Breast epithelium (tissue), 4 donors: Measurements from ENCODE around the gene TCOF1. TPM values are rescaled to one million over a fixed set of nuclear protein-coding genes. Genes with fewer than 3 reads are reported as not detected.

Experiments
- DNase-seq, 2 donors: peaks; one replicate each; pipeline ENCODE4 v3.0.0-alpha.2; 2019; ENCODE audit warnings: low spot score in 2 of 2
- H3K27ac ChIP-seq, 2 donors: fragments of 200-600 bp; sonication (generic) in 1 of 2; one replicate each; pipeline ENCODE4 v1.5.1; 2016 to 2019; ENCODE audit warnings: mild to moderate bottlenecking in 1 of 2
- H3K27me3 ChIP-seq, 2 donors: fragments of 200-600 bp; sonication (generic) in 1 of 2; one replicate each; pipeline versions ENCODE4 v1.5.1 to v1.6.0; 2017 to 2019; ENCODE audit warnings: control low read depth in 1 of 2, mild to moderate bottlenecking in 1 of 2
- H3K36me3 ChIP-seq: fragments of 200-600 bp; one replicate; pipeline ENCODE4 v1.5.1; 2019
- H3K4me1 ChIP-seq, 2 donors: fragments of 200-600 bp; sonication (generic); one replicate each; pipeline ENCODE4 v1.5.1; 2016 to 2019; ENCODE audit warnings: control low read depth in 1 of 2
- H3K4me3 ChIP-seq, 3 donors: fragments of 200-600 bp; sonication (generic); 1 replicate in 2 of 3; 2 replicates in 1 of 3; pipeline ENCODE4 v1.5.1; 2016 to 2019; ENCODE audit warnings: mild to moderate bottlenecking in 3 of 3, moderate library complexity in 2 of 3
- H3K9me3 ChIP-seq, 2 donors: fragments of 200-600 bp; sonication (generic) in 1 of 2; one replicate each; pipeline ENCODE4 v1.5.1; 2016 to 2019; ENCODE audit warnings: control low read depth in 1 of 2
- CTCF ChIP-seq, 3 donors: fragments of 450-650 bp; IDR thresholded peaks; one replicate each; pipeline ENCODE4 v1.5.1; 2016 to 2017; ENCODE audit warnings: antibody characterized with exemption in 3 of 3, mild to moderate bottlenecking in 3 of 3, moderate library complexity in 3 of 3
- POLR2A ChIP-seq: fragments of 450-650 bp; IDR thresholded peaks from one replicate; pipeline ENCODE4 v1.6.1; 2016; ENCODE audit warnings: antibody characterized with exemption, mild to moderate bottlenecking, moderate library complexity
- POLR2AphosphoS5 ChIP-seq, 3 donors: sonication (generic); formaldehyde crosslinking; IDR thresholded peaks; one replicate each; pipeline ENCODE4 v1.6.1; 2017; ENCODE audit warnings: antibody characterized with exemption in 3 of 3
- intact Hi-C: fragments of 100-400 bp; cut with DNase I; formaldehyde crosslinking; loops from one replicate; pipeline ENCODE4 v1.15.1; 2023; ENCODE audit warnings: low total_unique reads
- total RNA-seq, 3 donors: library from RNA; depleted of rRNA; stranded (reverse); fragments of >200 nt; gene quantifications; one replicate each; pipeline ENCODE4 v1.1.0, GENCODE V29; 2016

The TCOF1 gene
- total RNA-seq, 3 donors from 2014 or later, result 20.6 to 37.7 (median 36.1) TPM

- intact Hi-C loops, result no loop called here
Measured at GRCh38 chr5:150394912-150395687, 37.6 kb downstream of the TCOF1 start.

DNA sequence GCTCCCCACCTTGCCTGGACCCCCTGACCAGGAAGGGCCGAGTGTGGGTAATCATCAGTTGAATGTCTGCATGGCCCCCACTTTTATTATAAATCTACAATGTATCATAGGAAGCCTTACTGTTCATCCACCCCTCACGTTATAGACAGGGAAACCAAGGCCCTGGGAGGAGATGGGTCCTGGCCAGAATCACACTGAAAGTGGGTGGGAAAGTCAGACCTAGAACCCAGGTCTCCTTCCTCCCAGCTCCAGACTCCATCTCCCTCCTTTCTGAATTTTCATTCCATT, 38.1 kb downstream of the TCOF1 start:
- Histone ChIP-seq H3K27me3 (no peaks in the 10 kb centered on the region), H3K36me3 (peaks cover 26% of the 10 kb centered on the region), H3K4me3 (no peak overlapping the region), H3K9me3 (no peaks in the 10 kb centered on the region), H3K4me1 (no peaks in the 10 kb centered on the region), H3K27ac (no peak overlapping the region)
- DNase-seq, result no peak
- TF ChIP-seq POLR2AphosphoS5 (IDR thresholded peaks at IDR 0.05) (no peak), POLR2A (no peak), CTCF (IDR thresholded peaks at IDR 0.05) (no peak)
- intact Hi-C loops, result no loop called here

More at GRCh38 chr5:150394912-150395687, 37.6 kb downstream of the TCOF1 start:
- Histone ChIP-seq H3K27me3 (no peaks in the 10 kb centered on the region), H3K36me3 (peaks cover 25% of the 10 kb centered on the region), H3K4me3 (no peak overlapping the region), H3K9me3 (no peaks in the 10 kb centered on the region), H3K4me1 (no peaks in the 10 kb centered on the region), H3K27ac (no peak overlapping the region)
- DNase-seq, result no peak
- no peak for TF ChIP-seq POLR2A
- no peak for TF ChIP-seq POLR2AphosphoS5 (IDR thresholded peaks at IDR 0.05)
- no peak for TF ChIP-seq CTCF (IDR thresholded peaks at IDR 0.05)

DNA sequence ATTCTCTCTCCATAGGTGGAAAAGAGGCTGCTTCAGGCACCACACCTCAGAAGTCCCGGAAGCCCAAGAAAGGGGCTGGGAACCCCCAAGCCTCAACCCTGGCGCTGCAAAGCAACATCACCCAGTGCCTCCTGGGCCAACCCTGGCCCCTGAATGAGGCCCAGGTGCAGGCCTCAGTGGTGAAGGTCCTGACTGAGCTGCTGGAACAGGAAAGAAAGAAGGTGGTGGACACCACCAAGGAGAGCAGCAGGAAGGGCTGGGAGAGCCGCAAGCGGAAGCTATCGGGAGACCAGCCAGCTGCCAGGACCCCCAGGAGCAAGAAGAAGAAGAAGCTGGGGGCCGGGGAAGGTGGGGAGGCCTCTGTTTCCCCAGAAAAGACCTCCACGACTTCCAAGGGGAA, 38.8 kb downstream of the TCOF1 start:
- no peak for TF ChIP-seq CTCF (IDR thresholded peaks at IDR 0.05)
- no peak for TF ChIP-seq POLR2A
- no peak for TF ChIP-seq POLR2AphosphoS5 (IDR thresholded peaks at IDR 0.05)
- H3K4me3 ChIP-seq, result no peak overlapping the region
- no peak overlapping the region for H3K27ac ChIP-seq
- intact Hi-C loops, result no loop called here
- H3K4me1 ChIP-seq, result no peaks in the 10 kb centered on the region
- H3K36me3 ChIP-seq, result peaks cover 27% of the 10 kb centered on the region
- no peak for DNase-seq
- no peaks in the 10 kb centered on the region for H3K9me3 ChIP-seq
- no peaks in the 10 kb centered on the region for H3K27me3 ChIP-seq

- DNase-seq, result no peak
- H3K36me3 ChIP-seq, result peaks cover 27% of the 10 kb centered on the region
- intact Hi-C loops, result no loop called here
- no peak for TF ChIP-seq CTCF (IDR thresholded peaks at IDR 0.05)
- H3K4me3 ChIP-seq, result no peak overlapping the region
- H3K27me3 ChIP-seq, result no peaks in the 10 kb centered on the region
- no peaks in the 10 kb centered on the region for H3K9me3 ChIP-seq
- H3K27ac ChIP-seq, result no peak overlapping the region
- H3K4me1 ChIP-seq, result no peaks in the 10 kb centered on the region
Measured at GRCh38 chr5:150397146-150397781, 39.8 kb downstream of the TCOF1 start.
